Measurements from ENCODE around the gene TMEM272.
"Not testable (repeated sequence)": the region's sequence is repeated elsewhere in the genome, so short reads cannot be mapped to it uniquely, and the experiment has no call there.

TMEM272 gene

GRCh38 chr13:51824712-51825111 is 20.3 kb downstream of the TMEM272 start:
- not testable (repeated sequence) for DNase-seq

GRCh38 chr13:51823863-51824262 is 21.1 kb downstream of the TMEM272 start:
- no peak for DNase-seq

- DNase-seq, result no peak
Observed at GRCh38 chr13:51823359-51823758, 21.6 kb downstream of the TMEM272 start.

GRCh38 chr13:51822106-51822815 is 22.7 kb downstream of the TMEM272 start:
- DNase-seq, result no peak

GRCh38 chr13:51821606-51822005 is 23.4 kb downstream of the TMEM272 start:
- no peak for DNase-seq

- no peak for DNase-seq
Observed at GRCh38 chr13:51820016-51820597, 24.9 kb downstream of the TMEM272 start.

- DNase-seq, result no peak
Observed at GRCh38 chr13:51819544-51819943, 25.4 kb downstream of the TMEM272 start.

- no peak for DNase-seq
Observed at GRCh38 chr13:51818781-51819511, 26.0 kb downstream of the TMEM272 start.

GRCh38 chr13:51818276-51818675 is 26.7 kb downstream of the TMEM272 start:
- no peak for DNase-seq

GRCh38 chr13:51817717-51818116 is 27.3 kb downstream of the TMEM272 start:
- DNase-seq, result no peak

- DNase-seq, result no peak
Observed at GRCh38 chr13:51816604-51817249, 28.2 kb downstream of the TMEM272 start.

- no peak for DNase-seq
Observed at GRCh38 chr13:51815848-51816247, 29.1 kb downstream of the TMEM272 start.

GRCh38 chr13:51814825-51815650 is 29.9 kb downstream of the TMEM272 start:
- DNase-seq, result peak; percentile 43

- DNase-seq, result no peak
Observed at GRCh38 chr13:51814071-51814470, 30.9 kb downstream of the TMEM272 start.

- DNase-seq, result no peak
Observed at GRCh38 chr13:51811920-51812451, 33.0 kb downstream of the TMEM272 start.

- peak; percentile 11 for DNase-seq
Observed at GRCh38 chr13:51811046-51811445, 33.9 kb downstream of the TMEM272 start.

- DNase-seq, result no peak
Observed at GRCh38 chr13:51808811-51809210, 36.2 kb downstream of the TMEM272 start.

- DNase-seq, result no peak
Observed at GRCh38 chr13:51807041-51807440, 37.9 kb downstream of the TMEM272 start.

GRCh38 chr13:51806566-51806965 is 38.4 kb downstream of the TMEM272 start:
- peak; percentile 42 for DNase-seq

GRCh38 chr13:51805925-51806324 is 39.1 kb downstream of the TMEM272 start:
- no peak for DNase-seq

GRCh38 chr13:51805313-51805712 is 39.7 kb downstream of the TMEM272 start:
- DNase-seq, result no peak

Data from NCI-H1092 (cell line).